DLD1 (cell line): ENCODE data around the gene AFF1.

Experiments used
- in situ Hi-C: cut with HindIII; loops from 2 replicates; pipeline ENCODE4 v1.10.0; 2017; ENCODE audit warnings: low sequenced_read_pairs

AFF1 gene

DNA sequence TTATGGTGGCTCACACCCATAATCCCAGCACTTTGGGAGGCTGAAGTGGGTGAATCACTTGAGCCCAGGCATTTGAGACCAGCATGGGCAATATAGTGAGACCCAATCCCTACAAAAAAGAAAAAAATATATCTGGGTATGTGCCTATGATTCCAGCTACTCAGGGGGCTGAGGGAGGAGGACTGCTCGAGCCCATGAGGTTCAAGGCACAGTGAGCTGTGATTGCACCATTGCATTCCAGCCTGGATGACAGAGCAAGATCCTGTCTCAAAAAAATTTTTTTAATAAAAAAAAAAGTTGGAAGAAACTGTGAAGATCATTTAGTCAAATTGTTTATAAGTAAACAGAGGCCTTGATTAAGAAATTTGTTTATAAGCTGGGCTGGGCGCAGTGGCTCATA is 246.0 kb downstream of the AFF1 start:
- in situ Hi-C loops: no loop called here

GRCh38 chr4:87185146-87185870 is 250.5 kb downstream of the AFF1 start:
- in situ Hi-C loops: no loop called here

DNA sequence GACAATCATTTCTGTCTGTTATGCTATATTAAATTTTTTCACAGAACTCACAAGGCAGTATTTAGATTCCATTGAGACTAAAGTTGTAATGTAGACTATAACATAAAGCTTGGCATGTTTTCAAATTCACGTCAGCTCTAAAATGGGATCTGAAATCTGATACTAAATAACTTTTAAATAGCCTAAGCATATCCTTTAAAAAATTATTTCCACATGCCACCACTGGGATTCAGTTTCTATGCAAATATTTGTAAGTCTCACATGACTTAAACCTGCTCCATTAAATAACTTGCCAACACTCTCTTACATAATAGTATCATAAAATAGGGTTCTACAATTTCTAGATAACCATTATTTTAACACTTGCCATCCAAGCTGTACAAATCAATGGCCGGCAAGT is 253.2 kb downstream of the AFF1 start:
- in situ Hi-C loops: no loop called here

DNA sequence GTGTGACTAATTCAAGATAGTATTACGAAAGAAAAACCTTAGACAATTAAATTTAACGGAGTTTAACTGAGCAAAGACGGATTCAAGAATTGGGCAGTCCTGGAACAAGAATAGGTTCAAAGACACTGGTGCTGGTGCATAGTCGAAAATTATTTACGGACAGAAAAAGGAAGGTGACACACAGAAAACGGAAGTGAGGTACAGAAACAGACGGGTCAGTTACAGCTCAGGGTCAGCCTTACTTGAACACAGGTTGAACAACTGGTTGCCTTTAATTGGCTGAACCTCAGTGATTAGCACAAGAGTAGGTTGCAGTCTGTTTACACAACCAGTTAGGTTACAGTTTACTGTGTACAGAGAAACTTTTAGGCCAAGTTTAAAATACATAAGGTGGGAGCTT is 254.1 kb downstream of the AFF1 start:
- in situ Hi-C loops: no loop called here
